ENCODE measurements around the gene FKBP10. TPM values are rescaled to one million over a fixed set of nuclear protein-coding genes. Genes with fewer than 3 reads are reported as not detected.

Gene FKBP10
- polyA plus RNA-seq, 4 donors = 142 to 160 (median 146) TPM

GRCh38 chr17:41871789-41872188 is 59.0 kb downstream of the FKBP10 start:
- DNase-seq (ENCODE audit: low read depth in 4 of 4, low spot score in 3 of 4) = no peak

Other genes with a start within 250 kb of the FKBP10 start
- gene KRT9, start 240.9 kb upstream of the FKBP10 start, polyA plus RNA-seq (ENCODE audit: insufficient read length in 4 of 4) = not detected
- under 1 TPM; 0.14 to 0.44 (median 0.26) TPM for gene KRT14, start 226.1 kb upstream of the FKBP10 start, polyA plus RNA-seq (ENCODE audit: insufficient read length in 4 of 4)
- gene KRT16, start 200.2 kb upstream of the FKBP10 start, polyA plus RNA-seq (ENCODE audit: insufficient read length in 4 of 4) = under 1 TPM in 1 of 4 donors, not detected in 3; 0.09 TPM
- 1 to 10 TPM; 1.2 to 4.0 (median 1.9) TPM for gene KRT17, start 188.4 kb upstream of the FKBP10 start, polyA plus RNA-seq (ENCODE audit: insufficient read length in 4 of 4)
- gene EIF1, start 124.1 kb upstream of the FKBP10 start, polyA plus RNA-seq (ENCODE audit: insufficient read length in 4 of 4) = 100 to 1,000 TPM; 762 to 798 (median 768) TPM
- gene GAST, start 100.7 kb upstream of the FKBP10 start, polyA plus RNA-seq (ENCODE audit: insufficient read length in 4 of 4) = not detected
- 1 to 10 TPM in 1 of 4 donors, under 1 TPM in 3; 0.86 to 1.1 (median 0.94) TPM for gene HAP1, start 78.4 kb upstream of the FKBP10 start, polyA plus RNA-seq (ENCODE audit: insufficient read length in 4 of 4)
- 100 to 1,000 TPM; 200 to 246 (median 211) TPM for gene JUP, start 26.3 kb upstream of the FKBP10 start, polyA plus RNA-seq (ENCODE audit: insufficient read length in 4 of 4)
- gene P3H4, start 1.1 kb upstream of the FKBP10 start, polyA plus RNA-seq (ENCODE audit: insufficient read length in 4 of 4) = 10 to 100 TPM; 35.0 to 47.0 (median 41.4) TPM
- 100 to 1,000 TPM in 2 of 4 donors, 10 to 100 TPM in 2; 93.4 to 124 (median 102) TPM for gene NT5C3B, start 23.2 kb downstream of the FKBP10 start, polyA plus RNA-seq (ENCODE audit: insufficient read length in 4 of 4)
- under 1 TPM; 0.18 to 0.34 (median 0.29) TPM for gene KLHL10, start 24.8 kb downstream of the FKBP10 start, polyA plus RNA-seq (ENCODE audit: insufficient read length in 4 of 4)
- 1 to 10 TPM; 7.2 to 9.5 (median 8.7) TPM for gene KLHL11, start 52.4 kb downstream of the FKBP10 start, polyA plus RNA-seq (ENCODE audit: insufficient read length in 4 of 4)
- gene ACLY, start 105.9 kb downstream of the FKBP10 start, polyA plus RNA-seq (ENCODE audit: insufficient read length in 4 of 4) = 10 to 100 TPM; 81.0 to 91.3 (median 91.1) TPM
- gene ODAD4, start 117.6 kb downstream of the FKBP10 start, polyA plus RNA-seq (ENCODE audit: insufficient read length in 4 of 4) = 1 to 10 TPM; 5.7 to 7.2 (median 6.3) TPM
- 10 to 100 TPM; 63.0 to 80.3 (median 68.1) TPM for gene CNP, start 153.8 kb downstream of the FKBP10 start, polyA plus RNA-seq (ENCODE audit: insufficient read length in 4 of 4)
- gene DNAJC7, start 204.4 kb downstream of the FKBP10 start, polyA plus RNA-seq (ENCODE audit: insufficient read length in 4 of 4) = 100 to 1,000 TPM; 134 to 148 (median 138) TPM
- 10 to 100 TPM; 51.2 to 63.5 (median 53.3) TPM for gene NKIRAS2, start 207.1 kb downstream of the FKBP10 start, polyA plus RNA-seq (ENCODE audit: insufficient read length in 4 of 4)
- 1 to 10 TPM; 3.7 to 4.1 (median 3.9) TPM for gene C17orf113, start 237.6 kb downstream of the FKBP10 start, polyA plus RNA-seq (ENCODE audit: insufficient read length in 4 of 4)

Measured in right renal pelvis (tissue), 4 donors.